Endothelial cell of umbilical vein (primary cell): Measurements from ENCODE around the gene TMEM169. TPM values are rescaled to one million over a fixed set of nuclear protein-coding genes. Genes with fewer than 3 reads are reported as not detected.

Experiments
- BruUV-seq: library from RNA; stranded (reverse); fragments of 400-500 nt; replicated peaks from 2 replicates; lab custom pipeline; 2021; lab: Mats Ljungman, UMichigan
- CTCF ChIA-PET: fragments of 300-600, 350-600 bp; sonication (Branson Sonifier 250); formaldehyde crosslinking; loops from one replicate; lab custom pipeline; 2021; ENCODE audit warnings: antibody characterized with exemption, inconsistent platforms; lab: Charles Lee
- POLR2A ChIA-PET: fragments of 300-600, 350-600 bp; sonication (Branson Sonifier 250); formaldehyde crosslinking; loops from one replicate; lab custom pipeline; 2021; ENCODE audit warnings: antibody characterized with exemption, inconsistent platforms; lab: Charles Lee
- DNase-seq: peaks from one replicate; pipeline ENCODE4 v3.0.0-alpha.2; 2011; ENCODE audit warnings: low read depth, low spot score
- FAIRE-seq: peaks from 2 replicates; lab custom pipeline; 2011; peaks lifted over from hg19 to GRCh38; lab: Jason Lieb, UNC
- H2AFZ ChIP-seq: 2 replicates; pipeline ENCODE4 v1.6.0; 2012; ENCODE audit warnings: low read depth, low read length, control low read depth, inconsistent platforms
- H3K27ac ChIP-seq: 2 replicates; pipeline ENCODE4 v1.5.1; 2011; ENCODE audit warnings: low read depth, mild to moderate bottlenecking, control low read depth, low read length, moderate library complexity; ENCODE audit not compliant: insufficient read depth
- H3K27me3 ChIP-seq, 2 experiments: 2 replicates each; pipeline versions ENCODE4 v1.6.0 to v1.6.1; 2011; ENCODE audit warnings: low read length in 2 of 2, mixed read lengths in 1 of 2; ENCODE audit not compliant: control insufficient read depth in 2 of 2, insufficient read depth in 2 of 2
- H3K36me3 ChIP-seq, 2 experiments: 2 replicates in 1 of 2; 3 replicates in 1 of 2; pipeline ENCODE4 v1.5.1; 2011; ENCODE audit warnings: low read length in 2 of 2, mild to moderate bottlenecking in 1 of 2, moderate library complexity in 1 of 2; ENCODE audit not compliant: control insufficient read depth in 2 of 2, insufficient read depth in 2 of 2; ENCODE audit errors: extremely low read depth in 1 of 2
- H3K4me1 ChIP-seq: 3 replicates; pipeline ENCODE4 v1.5.1; 2011; ENCODE audit warnings: mild to moderate bottlenecking, low read length; ENCODE audit not compliant: control insufficient read depth, insufficient read depth; ENCODE audit errors: extremely low read depth
- H3K4me2 ChIP-seq: 2 replicates; pipeline ENCODE4 v1.6.1; 2011; ENCODE audit warnings: low read length, control low read depth, mixed read lengths; ENCODE audit not compliant: insufficient read depth
- H3K4me3 ChIP-seq, 3 experiments: fragments of 200-600 bp in 1 of 3; sonication (generic), shearing (Covaris generic) in 1 of 3; replicated peaks in 1 of 3; 2 replicates each; pipeline ENCODE4 v1.5.1; 2011 to 2016; ENCODE audit warnings: control low read depth in 3 of 3, low read length in 3 of 3, mild to moderate bottlenecking in 2 of 3, inconsistent platforms in 1 of 3, low read depth in 1 of 3, moderate library complexity in 1 of 3; ENCODE audit not compliant: insufficient read depth in 1 of 3
- H3K79me2 ChIP-seq: 2 replicates; pipeline ENCODE4 v1.6.0; 2012; ENCODE audit warnings: low read length, inconsistent platforms; ENCODE audit not compliant: control insufficient read depth, insufficient read depth
- H3K9ac ChIP-seq: replicated peaks from 2 replicates; pipeline ENCODE3; 2011; ENCODE audit warnings: low read length, control low read depth; ENCODE audit not compliant: insufficient read depth; ENCODE audit errors: extremely low read depth
- H3K9me1 ChIP-seq: replicated peaks from 3 replicates; pipeline ENCODE4 v1.6.0; 2011; ENCODE audit warnings: mild to moderate bottlenecking, low read length; ENCODE audit not compliant: control insufficient read depth, insufficient read depth; ENCODE audit errors: extremely low read depth
- H3K9me3 ChIP-seq: replicated peaks from 2 replicates; pipeline ENCODE4 v1.5.1; 2012; ENCODE audit warnings: low read length, inconsistent platforms; ENCODE audit not compliant: control insufficient read depth, insufficient read depth
- H4K20me1 ChIP-seq: replicated peaks from 2 replicates; pipeline ENCODE3; 2011; ENCODE audit warnings: mild to moderate bottlenecking, low read length; ENCODE audit not compliant: control insufficient read depth, insufficient read depth; ENCODE audit errors: extremely low read depth
- EZH2 ChIP-seq: IDR thresholded peaks from 2 replicates; pipeline ENCODE4 v1.6.1; 2012; ENCODE audit warnings: borderline replicate concordance, low read depth, mild to moderate bottlenecking, moderate library complexity, low read length, inconsistent platforms; ENCODE audit not compliant: severe bottlenecking
- FOS ChIP-seq: IDR thresholded peaks from 2 replicates; pipeline ENCODE4 v1.6.1; 2011; ENCODE audit warnings: mild to moderate bottlenecking, low read length, moderate library complexity, borderline replicate concordance; ENCODE audit not compliant: insufficient read depth
- GATA2 ChIP-seq: IDR thresholded peaks from 2 replicates; pipeline ENCODE4 v1.7.0; 2011; ENCODE audit warnings: low read depth, mild to moderate bottlenecking, moderate library complexity, mixed read lengths, low read length; ENCODE audit not compliant: insufficient read length, insufficient read depth
- JUN ChIP-seq: IDR thresholded peaks from 2 replicates; pipeline ENCODE4 v1.6.1; 2011; ENCODE audit warnings: borderline replicate concordance, low read depth; ENCODE audit not compliant: insufficient read length, insufficient read depth
- MYC ChIP-seq: IDR thresholded peaks from one replicate; pipeline ENCODE4 v1.6.1; 2011; ENCODE audit warnings: mild to moderate bottlenecking, low read depth, low read length
- POLR2A ChIP-seq: IDR thresholded peaks from 2 replicates; pipeline ENCODE4 v1.6.1; 2012; ENCODE audit warnings: low read depth, mild to moderate bottlenecking, control low read depth, low read length
- POLR2AphosphoS5 ChIP-seq: IDR thresholded peaks from 2 replicates; pipeline ENCODE4 v1.6.1; 2012; ENCODE audit warnings: low read depth, mild to moderate bottlenecking, control low read depth, low read length, moderate library complexity; ENCODE audit not compliant: insufficient read depth
- dilution Hi-C: fragments of 300-500 bp; cut with MboI; formaldehyde crosslinking; loops from one replicate; pipeline ENCODE4 v1.15.0; 2019; ENCODE audit warnings: low sequenced_read_pairs; ENCODE audit not compliant: extremely low pct_ligation_motif_present
- intact Hi-C: fragments of 100-400 bp; cut with micrococcal nuclease; formaldehyde crosslinking; loops from one replicate; pipeline ENCODE4 v1.10.0; 2022
- polyA plus RNA-seq, 4 experiments: library from polyadenylated mRNA; depleted of rRNA in 3 of 4; stranded (reverse) in 3 of 4; unstranded in 1 of 4; fragments of >200 nt; gene quantifications; 2 replicates each; pipeline versions ENCODE4 v1.2.1 to v1.2.3, GENCODE V29; 2011 to 2012; ENCODE audit warnings: missing spikeins in 1 of 4
- total RNA-seq: library from RNA; stranded (reverse); gene quantifications from 2 replicates; pipeline ENCODE4 v1.2.3, GENCODE V29; 2021
- TF ChIP-seq, protein P1 (sequence below): IDR thresholded peaks from 2 replicates; pipeline ENCODE4 v1.6.1; 2011; ENCODE audit not compliant: insufficient read depth, insufficient read length
- TF ChIP-seq, protein P2 (sequence below), 2 donors: IDR thresholded peaks; 1 replicate in 1 of 2; 2 replicates in 1 of 2; pipeline ENCODE4 v1.5.1; 2011; ENCODE audit warnings: low read length in 2 of 2, mild to moderate bottlenecking in 2 of 2, moderate library complexity in 2 of 2, control low read depth in 1 of 2, inconsistent platforms in 1 of 2, low read depth in 1 of 2; ENCODE audit not compliant: insufficient read depth in 1 of 2; ENCODE audit errors: extremely low read depth in 1 of 2

Gene TMEM169
- total and polyA plus RNA-seq, 2 donors (not counting 3 experiments of a cell fraction or from before 2014, with no cell fraction given), result 0.20 TPM; not detected in 1

DNA sequence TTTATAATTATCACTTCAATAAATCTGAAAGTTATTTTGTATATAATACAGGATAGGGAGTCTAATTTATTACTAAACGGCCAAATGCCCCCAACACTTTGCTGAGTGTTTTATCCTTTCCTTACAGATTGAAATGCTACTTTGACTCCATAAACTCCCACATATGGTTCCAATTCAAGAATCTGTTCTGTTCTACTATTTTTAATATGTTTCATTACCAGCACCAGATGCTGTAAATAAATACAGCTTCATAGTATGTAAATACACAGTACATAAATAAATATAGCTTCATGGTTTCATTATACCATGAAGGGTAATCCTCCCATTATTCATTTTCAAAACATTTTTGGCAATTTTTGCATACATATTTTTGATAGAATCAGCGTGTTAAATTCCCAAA, 34.3 kb upstream of the TMEM169 start:
- no peak overlapping the region for H2AFZ ChIP-seq
- DNase-seq, result no peak
- CTCF ChIA-PET, result interaction anchor here (0.7 to 2.3 kb wide), 3 partner anchors 11 to 97 kb away, joined by 3 to 7 read pairs (median 3); no protein-coding TSS in a partner anchor
- no peaks in the 10 kb centered on the region for H3K4me1 ChIP-seq
- no peaks in the 10 kb centered on the region for H4K20me1 ChIP-seq
- no peaks in the 10 kb centered on the region for H3K9me1 ChIP-seq
- H3K9me3 ChIP-seq, result no peaks in the 10 kb centered on the region
- POLR2A ChIA-PET, result no interaction called here
- H3K27me3 ChIP-seq, result no peaks in the 10 kb centered on the region
- dilution Hi-C loops, result no loop called here
- no peak for FAIRE-seq
- no TSS peak for BruUV-seq
- no peak for TF ChIP-seq FOS
- TF ChIP-seq POLR2AphosphoS5, result no peak
- TF ChIP-seq, protein P1, sequence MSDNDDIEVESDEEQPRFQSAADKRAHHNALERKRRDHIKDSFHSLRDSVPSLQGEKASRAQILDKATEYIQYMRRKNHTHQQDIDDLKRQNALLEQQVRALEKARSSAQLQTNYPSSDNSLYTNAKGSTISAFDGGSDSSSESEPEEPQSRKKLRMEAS, result no peak
- TF ChIP-seq POLR2A, result no peak
- no peak for TF ChIP-seq MYC
- TF ChIP-seq, protein P2, sequence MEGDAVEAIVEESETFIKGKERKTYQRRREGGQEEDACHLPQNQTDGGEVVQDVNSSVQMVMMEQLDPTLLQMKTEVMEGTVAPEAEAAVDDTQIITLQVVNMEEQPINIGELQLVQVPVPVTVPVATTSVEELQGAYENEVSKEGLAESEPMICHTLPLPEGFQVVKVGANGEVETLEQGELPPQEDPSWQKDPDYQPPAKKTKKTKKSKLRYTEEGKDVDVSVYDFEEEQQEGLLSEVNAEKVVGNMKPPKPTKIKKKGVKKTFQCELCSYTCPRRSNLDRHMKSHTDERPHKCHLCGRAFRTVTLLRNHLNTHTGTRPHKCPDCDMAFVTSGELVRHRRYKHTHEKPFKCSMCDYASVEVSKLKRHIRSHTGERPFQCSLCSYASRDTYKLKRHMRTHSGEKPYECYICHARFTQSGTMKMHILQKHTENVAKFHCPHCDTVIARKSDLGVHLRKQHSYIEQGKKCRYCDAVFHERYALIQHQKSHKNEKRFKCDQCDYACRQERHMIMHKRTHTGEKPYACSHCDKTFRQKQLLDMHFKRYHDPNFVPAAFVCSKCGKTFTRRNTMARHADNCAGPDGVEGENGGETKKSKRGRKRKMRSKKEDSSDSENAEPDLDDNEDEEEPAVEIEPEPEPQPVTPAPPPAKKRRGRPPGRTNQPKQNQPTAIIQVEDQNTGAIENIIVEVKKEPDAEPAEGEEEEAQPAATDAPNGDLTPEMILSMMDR (IDR thresholded peaks at IDR 0.05; ENCODE audit: extremely low read depth in 1 of 2, insufficient read depth in 1 of 2, low read depth in 1 of 2, low read length in 2 of 2), result no peak
- TF ChIP-seq JUN, result no peak
- TF ChIP-seq GATA2, result no peak
- no peak for TF ChIP-seq EZH2
- H3K36me3 ChIP-seq, result no peaks in the 10 kb centered on the region
- H3K4me3 ChIP-seq, result no peak overlapping the region
- H3K4me2 ChIP-seq, result no peak overlapping the region
- intact Hi-C loops, result no loop called here
- H3K79me2 ChIP-seq, result no peaks in the 10 kb centered on the region
- no peak overlapping the region for H3K27ac ChIP-seq
- no peak overlapping the region for H3K9ac ChIP-seq
